ENCODE data around the gene RNF103.

Gene RNF103

GRCh38 chr2:86562922-86563649 is 60.6 kb downstream of the RNF103 start, which contains the start of gene CHMP3:
CHMP3 (minus strand) TSS chr2:86563443; CDS start chr2:86563348, 95 bp downstream.
- H3K27ac Mint-ChIP-seq = peak within 1 kb of the TSS; percentile 99

GRCh38 chr2:86562485-86562921 is 61.2 kb downstream of the RNF103 start:
- no peak for ATAC-seq
- no peaks in the 10 kb centered on the region for H3K27me3 Mint-ChIP-seq
- no peak for DNase-seq

More at GRCh38 chr2:86562922-86563649, 60.6 kb downstream of the RNF103 start, which contains the start of gene CHMP3:
- peaks cover 30% of the 10 kb centered on the region for H3K4me1 Mint-ChIP-seq
- H3K9me3 Mint-ChIP-seq = peaks cover 5 to 6% of the 10 kb centered on the region in 2 donors
- ATAC-seq = peak; percentile 93
- DNase-seq = peak; percentile 97 to 99
- no peaks in the 10 kb centered on the region for H3K27me3 Mint-ChIP-seq
- peak within 1 kb of the TSS; percentile 93 to 94 for H3K4me3 Mint-ChIP-seq

GRCh38 chr2:86557836-86558235 is 65.8 kb downstream of the RNF103 start:
- no peaks in the 10 kb centered on the region for H3K27me3 Mint-ChIP-seq
- no peak for DNase-seq
- H3K4me1 Mint-ChIP-seq = peaks cover 24% of the 10 kb centered on the region
- no peak for ATAC-seq
- H3K4me3 Mint-ChIP-seq = no peak overlapping the region
- H3K9me3 Mint-ChIP-seq = no peaks in the 10 kb centered on the region
- no peak overlapping the region for H3K27ac Mint-ChIP-seq

More at GRCh38 chr2:86562485-86562921, 61.2 kb downstream of the RNF103 start:
- peak overlapping the region; percentile 99 for H3K27ac Mint-ChIP-seq
- peaks cover 5 to 6% of the 10 kb centered on the region in 2 donors for H3K9me3 Mint-ChIP-seq
- peak overlapping the region; percentile 93 to 94 for H3K4me3 Mint-ChIP-seq
- peaks cover 30% of the 10 kb centered on the region for H3K4me1 Mint-ChIP-seq

GRCh38 chr2:86556508-86556907 is 67.2 kb downstream of the RNF103 start:
- no peak overlapping the region for H3K27ac Mint-ChIP-seq
- no peak for DNase-seq

More at GRCh38 chr2:86556508-86556907, 67.2 kb downstream of the RNF103 start:
- no peak for ATAC-seq
- Mint-ChIP-seq H3K4me3 (no peak overlapping the region), H3K27me3 (no peaks in the 10 kb centered on the region), H3K4me1 (peaks cover 25% of the 10 kb centered on the region), H3K9me3 (no peaks in the 10 kb centered on the region)

Data from stimulated activated naive CD8-positive, alpha-beta T cell treated with anti-CD3 and anti-CD28 coated beads, Interleukin-15, amount 100 ng/mL, for 72 hours (primary cell).